GM12878 (cell line): ENCODE results near the gene PPP1R7. TPM values are rescaled to one million over a fixed set of nuclear protein-coding genes. Genes with fewer than 3 reads are reported as not detected.

Experiments used
- ATAC-seq: fragments of 200-7000 bp; cut with Tn5 transposase; 3 replicates; pipeline ENCODE4 v1.9.1; 2020; ENCODE audit warnings: mild to moderate bottlenecking, moderate library complexity
- BruUV-seq: library from RNA; stranded (reverse); fragments of 400-500 nt; replicated peaks from 2 replicates; lab custom pipeline; 2021; lab: Mats Ljungman, UMichigan
- CTCF ChIA-PET: fragments of 300-600 bp; sonication (Branson Sonifier 250); formaldehyde crosslinking; extraction: SDS; loops from one replicate; lab custom pipeline; 2021; ENCODE audit warnings: inconsistent platforms; lab: Yijun Ruan, JAX
- POLR2A ChIA-PET: fragments of 350-600 bp; formaldehyde crosslinking; extraction: SDS; loops from one replicate; lab custom pipeline; 2021; ENCODE audit warnings: inconsistent platforms; lab: Charles Lee
- RAD21 ChIA-PET: fragments of 300-600 bp; sonication (Branson Sonifier 250); formaldehyde crosslinking; loops from one replicate; lab custom pipeline; 2023; ENCODE audit warnings: antibody characterized with exemption; ENCODE audit not compliant: unreplicated experiment; lab: Charles Lee
- SMC1A ChIA-PET: fragments of 300-600 bp; sonication (Branson Sonifier 250); formaldehyde crosslinking; loops from one replicate; lab custom pipeline; 2023; ENCODE audit not compliant: unreplicated experiment, uncharacterized antibody; lab: Charles Lee
- DNase-seq: peaks from one replicate; pipeline ENCODE4 v3.0.0-alpha.2; 2011; ENCODE audit warnings: low read depth, low spot score
- FAIRE-seq: peaks from 3 replicates; lab custom pipeline; 2011; peaks lifted over from hg19 to GRCh38; lab: Jason Lieb, UNC
- H2AFZ ChIP-seq: 2 replicates; pipeline ENCODE4 v1.6.0; 2011; ENCODE audit warnings: low read depth, low read length, control low read depth; ENCODE audit not compliant: control insufficient read depth
- H3K27ac ChIP-seq: 2 replicates; pipeline ENCODE4 v1.5.1; 2011; ENCODE audit warnings: control low read depth; ENCODE audit not compliant: control insufficient read depth, insufficient read depth
- H3K27me3 ChIP-seq, 2 experiments: replicated peaks in 1 of 2; 2 replicates each; pipeline versions ENCODE4 v1.6.0 to v1.6.1; 2011; ENCODE audit warnings: low read length in 1 of 2; ENCODE audit not compliant: control insufficient read depth in 2 of 2, insufficient read depth in 2 of 2
- H3K36me3 ChIP-seq, 2 experiments: 2 replicates each; pipeline ENCODE4 v1.5.1; 2011; ENCODE audit warnings: low read length in 1 of 2; ENCODE audit not compliant: control insufficient read depth in 2 of 2, insufficient read depth in 2 of 2
- H3K4me1 ChIP-seq: 2 replicates; pipeline ENCODE4 v1.6.1; 2011; ENCODE audit warnings: mild to moderate bottlenecking, low read length, moderate library complexity, mixed read lengths; ENCODE audit not compliant: control insufficient read depth, insufficient read depth
- H3K4me2 ChIP-seq: 2 replicates; pipeline ENCODE4 v1.6.0; 2011; ENCODE audit warnings: control low read depth; ENCODE audit not compliant: control insufficient read depth, insufficient read depth
- H3K4me3 ChIP-seq: fragments of 200-600 bp; sonication (generic); 2 replicates; pipeline ENCODE4 v1.5.1; 2016
- H3K79me2 ChIP-seq: 2 replicates; pipeline ENCODE4 v1.6.0; 2011; ENCODE audit warnings: low read length; ENCODE audit not compliant: control insufficient read depth, insufficient read depth
- H3K9ac ChIP-seq: 2 replicates; pipeline ENCODE4 v1.8.0; 2011; ENCODE audit warnings: low read length, control low read depth, mixed read lengths; ENCODE audit not compliant: control insufficient read depth, insufficient read depth
- H3K9me3 ChIP-seq: replicated peaks from 3 replicates; pipeline ENCODE4 v1.5.1; 2011; ENCODE audit warnings: mild to moderate bottlenecking, low read length; ENCODE audit not compliant: control insufficient read depth, insufficient read depth
- H4K20me1 ChIP-seq: 2 replicates; pipeline ENCODE4 v1.6.0; 2011; ENCODE audit not compliant: control insufficient read depth, insufficient read depth
- MLLT1 ChIP-seq: fragments of 450-650 bp; IDR thresholded peaks from 2 replicates; pipeline ENCODE4 v1.6.1; 2016; ENCODE audit warnings: mild to moderate bottlenecking
- SUZ12 ChIP-seq: fragments of 200-600 bp; sonication (generic); IDR thresholded peaks from one replicate; pipeline ENCODE4 v1.6.1; 2018; ENCODE audit warnings: antibody characterized with exemption, mild to moderate bottlenecking; ENCODE audit not compliant: unreplicated experiment
- WGBS: methylation state at CpG from one replicate; pipeline ENCODE4 v1.1.6; 2016; ENCODE audit warnings: low lambda C conversion rate; ENCODE audit not compliant: insufficient replicate concordance, insufficient coverage; ENCODE audit errors: missing lambda C conversion rate; 5-methylcytosine and 5-hydroxymethylcytosine counted together
- in situ Hi-C: fragments of 300-500 bp; cut with MboI; formaldehyde crosslinking; loops from 9 replicates; pipeline ENCODE4 v1.14.3; 2018; ENCODE audit warnings: mixed read lengths
- intact Hi-C: fragments of 100-400 bp; cut with micrococcal nuclease; formaldehyde crosslinking; loops from one replicate; pipeline ENCODE4 v1.14.2; 2022; ENCODE audit not compliant: unreplicated experiment
- polyA plus RNA-seq, 11 experiments: library from polyadenylated mRNA; depleted of rRNA in 4 of 11; unstranded in 6 of 11; stranded (reverse) in 5 of 11; fragments of >200 nt; fragmentation: Nextera tagmentation in 4 of 11; fragmentation: Illumina TruSeq in 1 of 11; extraction: Ambion mirVana in 4 of 11; extraction: Trizol in 1 of 11; gene quantifications; 1 replicate in 1 of 11; 2 replicates in 10 of 11; pipeline versions ENCODE4 v1.2.1 to v1.2.3, GENCODE V29; 2011 to 2016; ENCODE audit warnings: inconsistent platforms in 2 of 11, missing spikeins in 2 of 11, low read depth in 1 of 11
- total RNA-seq, 4 experiments: library from RNA; depleted of rRNA in 3 of 4; stranded (reverse); fragments of >200 nt in 3 of 4; fragmentation: Illumina TruSeq in 1 of 4; extraction: Trizol in 1 of 4; gene quantifications; 2 replicates each; pipeline versions ENCODE4 v1.2.1 to v1.2.3, GENCODE V29; 2013 to 2021

Gene PPP1R7
- total and polyA plus RNA-seq, 10 of the 15 experiments (the other 5 are each of a cell fraction or from before 2014, with no cell fraction given) = 78.5 to 174 (median 93.7) TPM

- DNase-seq (no peak), ATAC-seq (no peak), FAIRE-seq (no peak)
- Histone ChIP-seq H3K4me2 (peak overlapping the region; percentile 66), H3K36me3 (peaks cover 4 to 12% of the 10 kb centered on the region in 2 experiments; a peak in 3 of 4 replicates), H4K20me1 (no peaks in the 10 kb centered on the region), H3K4me1 (peaks cover 36% of the 10 kb centered on the region), H3K27me3 (no peaks in the 10 kb centered on the region), H2AFZ (peak overlapping the region; percentile 18; the same call in 1 of the 2 replicates), H3K27ac (peak overlapping the region; percentile 46; the same call in 1 of the 2 replicates), H3K9me3 (no peaks in the 10 kb centered on the region), H3K79me2 (peaks cover 32% of the 10 kb centered on the region), H3K9ac (no peak overlapping the region), H3K4me3 (no peak overlapping the region)
- in situ Hi-C loops = no loop called here
- intact Hi-C loops = no loop called here
- BruUV-seq = no TSS peak
- 51% methylated on average over 32 of the region's 35 CpGs for WGBS
- ChIA-PET RAD21 (interaction anchor here (0.8 kb wide), 1 partner anchor 20 kb away, joined by 3 read pairs; no protein-coding TSS in a partner anchor), POLR2A (interaction anchor here (5.2 kb wide), 1 partner anchor 8 kb away, joined by 54 read pairs; the partner anchor contains the start of gene MTERF4), CTCF (interaction anchor here (1.9 kb wide), 1 partner anchor 30 kb away, joined by 5 read pairs; no protein-coding TSS in a partner anchor), SMC1A (interaction anchor here (0.6 to 1.3 kb wide), 4 partner anchors 11 to 37 kb away, joined by 3 to 5 read pairs (median 4); no protein-coding TSS in a partner anchor)
- TF ChIP-seq SUZ12 = no peak
- peak; percentile 67; the same call in 1 of the 2 replicates for TF ChIP-seq MLLT1
Measured at GRCh38 chr2:241108271-241109209, 41.7 kb upstream of the PPP1R7 start.
